Fibroblast of skin of right biceps (primary cell): Measurements from ENCODE around the gene BAG2.

Experiments used
- DNase-seq: peaks from one replicate; pipeline ENCODE4 v3.0.0-alpha.2; 2013

Gene BAG2

DNA sequence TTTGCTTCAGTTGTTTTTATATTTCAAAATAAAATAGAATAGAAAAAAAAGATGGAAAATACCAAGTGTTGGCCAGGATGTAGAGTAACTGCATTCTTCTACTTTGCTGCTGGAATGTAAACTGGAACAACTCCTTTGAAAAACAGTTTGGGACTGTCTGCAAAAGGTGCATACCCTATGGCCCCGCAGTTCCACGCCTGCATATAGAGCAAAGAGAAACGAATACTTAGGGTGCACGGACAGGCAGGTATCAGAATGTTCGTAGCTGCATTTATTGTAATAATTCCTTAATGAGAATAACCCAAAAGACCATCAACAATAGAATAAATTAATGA, 50.6 kb downstream of the BAG2 start:
- no peak for DNase-seq

DNA sequence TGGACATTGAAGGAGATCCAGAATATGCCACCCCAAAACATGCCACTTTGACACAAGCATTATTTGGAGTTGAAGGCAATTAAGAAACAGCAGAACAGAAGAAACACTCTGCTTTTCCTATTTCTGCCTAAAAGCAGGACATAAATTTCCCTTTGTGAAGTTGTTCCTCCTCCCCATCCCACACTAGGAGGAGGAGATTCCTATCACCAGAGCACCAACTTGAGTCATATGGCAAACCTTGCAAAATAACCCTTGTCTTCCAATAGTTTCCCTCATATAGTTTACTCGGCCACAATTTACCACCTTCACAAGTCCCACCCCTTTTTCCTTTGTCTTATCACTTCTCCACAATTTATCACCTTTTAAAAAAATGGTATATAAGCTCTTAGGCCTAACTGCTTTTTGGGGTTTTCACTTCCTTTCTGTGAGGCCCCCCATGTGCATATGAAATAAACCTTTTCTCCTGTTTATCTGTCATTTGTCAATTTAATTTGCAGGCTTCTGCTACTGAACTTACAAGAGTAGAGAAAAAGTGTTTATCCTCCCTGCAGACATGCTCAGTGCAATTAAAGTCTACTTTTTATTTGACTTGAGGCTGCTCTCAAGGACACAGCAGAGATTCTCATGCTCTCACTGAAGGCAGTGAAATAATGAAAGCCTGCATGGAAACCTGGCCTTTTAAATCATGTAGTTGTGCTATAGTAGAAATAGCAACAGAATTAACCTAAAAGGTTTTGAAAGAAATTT, 52.8 kb downstream of the BAG2 start:
- peak; percentile 60 for DNase-seq

DNA sequence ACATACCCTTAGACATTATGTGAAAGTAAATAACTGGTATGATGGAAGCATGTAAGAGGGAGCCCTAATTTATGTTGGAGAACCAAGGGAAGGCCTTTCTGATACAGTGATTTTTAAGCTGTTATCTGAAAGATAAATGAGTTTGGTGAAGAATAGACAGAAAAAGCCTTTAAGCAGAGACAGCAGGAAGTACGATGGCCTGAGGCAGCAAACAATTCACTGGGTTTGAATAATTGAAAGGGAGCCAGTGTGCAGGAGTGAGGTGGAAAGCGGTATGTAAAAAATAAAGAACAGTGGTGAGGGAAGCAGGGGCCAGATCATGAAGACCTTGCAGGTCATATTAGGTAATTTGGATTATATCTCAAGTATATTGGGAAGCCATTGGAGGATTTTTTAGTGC, 54.1 kb downstream of the BAG2 start:
- DNase-seq, result no peak
